H1 (cell line): ENCODE data around the gene CTSH. TPM values are rescaled to one million over a fixed set of nuclear protein-coding genes. Genes with fewer than 3 reads are reported as not detected.
A peak's percentile ranks its signal among the peaks of the same experiment; 100 is the strongest.

ENCODE experiments used
- CTCF ChIA-PET: fragments of 300-600 bp; sonication (Branson Sonifier 250); formaldehyde crosslinking; loops from one replicate; lab custom pipeline; 2021; ENCODE audit not compliant: partially characterized antibody; lab: Charles Lee
- POLR2A ChIA-PET: fragments of 300-600 bp; sonication (Branson Sonifier 250); formaldehyde crosslinking; loops from one replicate; lab custom pipeline; 2021; ENCODE audit warnings: inconsistent platforms; ENCODE audit not compliant: partially characterized antibody; lab: Charles Lee
- DNase-seq, 2 experiments: peaks; one replicate each; pipeline versions ENCODE4 v3.0.0 to v3.0.0-alpha.2; 2010 to 2022; ENCODE audit warnings: low spot score in 2 of 2, low read depth in 1 of 2, mixed read lengths in 1 of 2
- FAIRE-seq: peaks from 2 replicates; lab custom pipeline; 2011; peaks lifted over from hg19 to GRCh38; lab: Jason Lieb, UNC
- H2AFZ ChIP-seq: 2 replicates; pipeline ENCODE4 v1.8.1; 2012; ENCODE audit warnings: low read length, inconsistent platforms
- H2AK5ac ChIP-seq: 2 replicates; pipeline ENCODE4 v1.6.1; 2013; ENCODE audit warnings: low read depth, low read length
- H2BK120ac ChIP-seq: replicated peaks from 2 replicates; pipeline ENCODE3; 2013; ENCODE audit warnings: low read depth, low read length, inconsistent platforms
- H2BK12ac ChIP-seq: 2 replicates; pipeline ENCODE4 v1.6.1; 2013; ENCODE audit warnings: low read depth, low read length
- H2BK15ac ChIP-seq: 2 replicates; pipeline ENCODE4 v1.6.1; 2013; ENCODE audit warnings: low read length
- H2BK20ac ChIP-seq: 2 replicates; pipeline ENCODE4 v1.6.1; 2013; ENCODE audit warnings: low read length
- H2BK5ac ChIP-seq: 2 replicates; pipeline ENCODE4 v1.6.1; 2013; ENCODE audit warnings: low read depth, low read length
- H3K14ac ChIP-seq: 2 replicates; pipeline ENCODE4 v1.6.1; 2013; ENCODE audit warnings: inconsistent platforms; ENCODE audit not compliant: insufficient read length
- H3K18ac ChIP-seq: 2 replicates; pipeline ENCODE4 v1.6.1; 2013; ENCODE audit warnings: low read length; ENCODE audit errors: extremely low read depth
- H3K23ac ChIP-seq: 2 replicates; pipeline ENCODE4 v1.6.1; 2013; ENCODE audit warnings: inconsistent platforms; ENCODE audit not compliant: insufficient read length
- H3K23me2 ChIP-seq: 2 replicates; pipeline ENCODE4 v1.6.1; 2013; ENCODE audit warnings: low read depth, low read length
- H3K27ac ChIP-seq: 2 replicates; pipeline ENCODE4 v1.6.1; 2011; ENCODE audit warnings: low read depth, low read length, inconsistent platforms
- H3K27me3 ChIP-seq, 4 experiments: replicated peaks in 1 of 4; 1 replicate in 1 of 4; 2 replicates in 3 of 4; pipeline versions ENCODE4 v1.6.1 to v1.8.1; 2011 to 2013; ENCODE audit warnings: low read length in 3 of 4, mild to moderate bottlenecking in 3 of 4, inconsistent platforms in 2 of 4, mixed read lengths in 2 of 4, moderate library complexity in 1 of 4; ENCODE audit not compliant: control insufficient read depth in 3 of 4, insufficient read depth in 3 of 4; ENCODE audit errors: extremely low read depth in 1 of 4
- H3K36me3 ChIP-seq, 4 experiments: 2 replicates each; pipeline versions ENCODE4 v1.6.1 to v1.8.1; 2011 to 2013; ENCODE audit warnings: mild to moderate bottlenecking in 4 of 4, low read length in 3 of 4, moderate library complexity in 2 of 4, control low read depth in 1 of 4, inconsistent platforms in 1 of 4; ENCODE audit not compliant: insufficient read depth in 4 of 4, control insufficient read depth in 2 of 4
- H3K4ac ChIP-seq: replicated peaks from 2 replicates; pipeline ENCODE3; 2013; ENCODE audit warnings: low read length, low read depth, mixed read lengths, inconsistent platforms; ENCODE audit not compliant: insufficient read length
- H3K4me1 ChIP-seq, 4 experiments: replicated peaks in 1 of 4; 1 replicate in 1 of 4; 2 replicates in 3 of 4; pipeline versions ENCODE4 v1.6.1 to v1.8.1; 2011 to 2013; ENCODE audit warnings: low read length in 3 of 4, inconsistent platforms in 2 of 4, mixed read lengths in 1 of 4; ENCODE audit not compliant: insufficient read depth in 4 of 4, control insufficient read depth in 3 of 4
- H3K4me2 ChIP-seq, 2 experiments: 2 replicates each; pipeline versions ENCODE4 v1.6.1 to v1.8.1; 2011 to 2013; ENCODE audit warnings: low read depth in 2 of 2, low read length in 2 of 2, control low read depth in 1 of 2, inconsistent platforms in 1 of 2, mild to moderate bottlenecking in 1 of 2; ENCODE audit not compliant: insufficient read depth in 1 of 2
- H3K4me3 ChIP-seq, 4 experiments: fragments of 200-600, 300-600 bp in 1 of 4; sonication (generic), shearing (Covaris generic), sonication (Bioruptor Twin) in 1 of 4; 2 replicates each; pipeline versions ENCODE4 v1.5.1 to v1.8.1; 2011 to 2016; ENCODE audit warnings: low read length in 4 of 4, low read depth in 3 of 4, control low read depth in 2 of 4, inconsistent platforms in 2 of 4, mild to moderate bottlenecking in 2 of 4, mixed read lengths in 1 of 4, moderate library complexity in 1 of 4; ENCODE audit not compliant: insufficient read depth in 2 of 4; ENCODE audit errors: extremely low read depth in 1 of 4
- H3K56ac ChIP-seq: replicated peaks from 2 replicates; pipeline ENCODE3; 2013; ENCODE audit warnings: low read depth, mild to moderate bottlenecking, mixed read lengths, low read length, inconsistent platforms; ENCODE audit not compliant: insufficient read length
- H3K79me1 ChIP-seq: 2 replicates; pipeline ENCODE4 v1.6.1; 2013; ENCODE audit warnings: low read depth, low read length, control low read depth
- H3K79me2 ChIP-seq, 2 experiments: 2 replicates each; pipeline versions ENCODE4 v1.6.1 to v1.8.1; 2012 to 2013; ENCODE audit warnings: low read length in 2 of 2, mild to moderate bottlenecking in 2 of 2, inconsistent platforms in 1 of 2; ENCODE audit not compliant: insufficient read depth in 2 of 2, control insufficient read depth in 1 of 2
- H3K9ac ChIP-seq, 4 experiments: replicated peaks in 1 of 4; 1 replicate in 1 of 4; 2 replicates in 3 of 4; pipeline versions ENCODE4 v1.6.1 to v1.8.1; 2011 to 2013; ENCODE audit warnings: low read depth in 3 of 4, low read length in 3 of 4, control low read depth in 2 of 4, mild to moderate bottlenecking in 2 of 4, moderate library complexity in 2 of 4, inconsistent platforms in 1 of 4; ENCODE audit errors: extremely low read depth in 1 of 4
- H3K9me3 ChIP-seq, 2 experiments: 2 replicates each; pipeline versions ENCODE4 v1.6.1 to v1.8.1; 2012 to 2013; ENCODE audit warnings: mild to moderate bottlenecking in 2 of 2, moderate library complexity in 2 of 2, control low read depth in 1 of 2, inconsistent platforms in 1 of 2, low read depth in 1 of 2, low read length in 1 of 2, mixed read lengths in 1 of 2; ENCODE audit not compliant: insufficient read depth in 2 of 2
- H4K20me1 ChIP-seq, 2 experiments: replicated peaks in 1 of 2; 2 replicates each; pipeline versions ENCODE3 to v1.8.1; 2011 to 2013; ENCODE audit warnings: inconsistent platforms in 2 of 2, low read length in 2 of 2, mild to moderate bottlenecking in 1 of 2; ENCODE audit not compliant: insufficient read depth in 2 of 2, control insufficient read depth in 1 of 2
- H4K5ac ChIP-seq: 2 replicates; pipeline ENCODE4 v1.6.1; 2013; ENCODE audit warnings: low read length, low read depth, mixed read lengths, inconsistent platforms; ENCODE audit not compliant: insufficient read length
- H4K8ac ChIP-seq: 2 replicates; pipeline ENCODE4 v1.8.0; 2013; ENCODE audit warnings: mild to moderate bottlenecking, moderate library complexity, low read length, inconsistent platforms; ENCODE audit not compliant: insufficient read depth; ENCODE audit errors: extremely low read depth
- H4K91ac ChIP-seq: replicated peaks from 2 replicates; pipeline ENCODE3; 2013; ENCODE audit warnings: low read length, mixed read lengths, inconsistent platforms; ENCODE audit not compliant: insufficient read length
- POLR2A ChIP-seq, 2 experiments: IDR thresholded peaks; 1 replicate in 1 of 2; 2 replicates in 1 of 2; pipeline ENCODE4 v1.6.1; 2011; ENCODE audit warnings: low read depth in 2 of 2, low read length in 2 of 2, mild to moderate bottlenecking in 2 of 2; ENCODE audit errors: control extremely low read depth in 1 of 2
- SRF ChIP-seq: IDR thresholded peaks from 2 replicates; pipeline ENCODE4 v1.6.1; 2011; ENCODE audit warnings: mild to moderate bottlenecking, low read depth, low read length, moderate library complexity
- WGBS, 2 experiments: shearing (Covaris generic) in 1 of 2; methylation state at CpG; one replicate each; pipeline versions ENCODE4 v1.1.6 to v1.1.7; 2013 to 2015; ENCODE audit warnings: low lambda C conversion rate in 2 of 2, mixed read lengths in 2 of 2, inconsistent platforms in 1 of 2, low coverage in 1 of 2, missing lambda C conversion rate in 1 of 2; ENCODE audit not compliant: insufficient replicate concordance in 2 of 2, insufficient coverage in 1 of 2, insufficient read length in 1 of 2; ENCODE audit errors: extremely low coverage in 1 of 2, missing lambda C conversion rate in 1 of 2; 5-methylcytosine and 5-hydroxymethylcytosine counted together
- polyA plus RNA-seq, 7 experiments: library from polyadenylated mRNA; depleted of rRNA in 3 of 7; stranded (reverse) in 5 of 7; unstranded in 2 of 7; fragments of >200 nt in 5 of 7; fragments of 200-250 nt in 2 of 7; gene quantifications; 1 replicate in 5 of 7; 2 replicates in 1 of 7; 4 replicates in 1 of 7; pipeline versions ENCODE4 v1.2.1 to v1.2.3, GENCODE V29; 2011 to 2013; ENCODE audit warnings: missing spikeins in 2 of 7, mixed read lengths in 2 of 7
- total RNA-seq: library from RNA; stranded (reverse); fragmentation: NEBNext Ultra II Directional; extraction: Animal tissue kit (Norgen Biotek cat#: 25700); gene quantifications from 2 replicates; pipeline ENCODE4 v1.2.1, GENCODE V29; 2021

Gene CTSH
- total and polyA plus RNA-seq, 2 of the 8 experiments (the other 6 are each of a cell fraction or from before 2014, with no cell fraction given): 34.0 to 36.8 TPM

GRCh38 chr15:78931439-78932257 is 13.2 kb downstream of the CTSH start:
- Histone ChIP-seq H2BK20ac (no peak overlapping the region), H3K4ac (no peak overlapping the region), H2BK5ac (no peak overlapping the region), H3K27ac (no peak overlapping the region; the same call in 1 of the 2 replicates), H3K9ac (no peak overlapping the region), H3K4me2 (no peak overlapping the region), H4K91ac (no peak overlapping the region), H3K23ac (no peak overlapping the region), H2BK15ac (no peak overlapping the region), H3K14ac (no peak overlapping the region), H2BK120ac (no peak overlapping the region), H3K4me1 (no peaks in the 10 kb centered on the region), H3K36me3 (peaks cover 0 to 6% (median 0%) of the 10 kb centered on the region in 4 experiments; a peak in 2 of 8 replicates), H3K18ac (no peak overlapping the region), H4K5ac (no peak overlapping the region), H2AK5ac (no peak overlapping the region), H3K56ac (no peak overlapping the region), H3K9me3 (no peaks in the 10 kb centered on the region), H3K23me2 (no peaks in the 10 kb centered on the region), H3K79me1 (no peaks in the 10 kb centered on the region), H3K79me2 (no peaks in the 10 kb centered on the region), H2BK12ac (no peak overlapping the region; the same call in 1 of the 2 replicates), H4K8ac (no peak overlapping the region), H2AFZ (no peak overlapping the region), H3K27me3 (no peaks in the 10 kb centered on the region; a peak in 1 of 7 replicates), H3K4me3 (no peak overlapping the region), H4K20me1 (peaks cover 0 to 2% of the 10 kb centered on the region in 2 experiments)
- DNase-seq: no peak
- TF ChIP-seq SRF: no peak
- 0 out of 3 replicates have a peak, but pooled peaks of 1 of the 2 experiments have one; percentile 21 for TF ChIP-seq POLR2A (IDR thresholded peaks at IDR 0.05; ENCODE audit: control extremely low read depth in 1 of 2, low read depth in 2 of 2, low read length in 2 of 2)
- FAIRE-seq: no peak
- WGBS, 2 experiments: 93% methylated on average over 21 of the region's 21 CpGs; no CpG with 5 or more reads in 1 of the 2 experiments
- ChIA-PET CTCF (interaction anchor here (0.8 to 2.3 kb wide), 5 partner anchors 9 to 76 kb away, joined by 3 to 8 read pairs (median 6); no protein-coding TSS in a partner anchor), POLR2A (interaction anchor here (0.7 to 1.2 kb wide), 2 partner anchors 10 to 22 kb away, joined by 3 to 4 read pairs; no protein-coding TSS in a partner anchor)
